ENCODE results near the gene LIN9. TPM values are rescaled to one million over a fixed set of nuclear protein-coding genes. Genes with fewer than 3 reads are reported as not detected.
A peak's percentile ranks its signal among the peaks of the same experiment; 100 is the strongest.

Gene LIN9
- total and polyA plus RNA-seq, 10 of the 15 experiments (the other 5 are each of a cell fraction or from before 2014, with no cell fraction given) = 5.9 to 13.5 (median 8.3) TPM

DNA sequence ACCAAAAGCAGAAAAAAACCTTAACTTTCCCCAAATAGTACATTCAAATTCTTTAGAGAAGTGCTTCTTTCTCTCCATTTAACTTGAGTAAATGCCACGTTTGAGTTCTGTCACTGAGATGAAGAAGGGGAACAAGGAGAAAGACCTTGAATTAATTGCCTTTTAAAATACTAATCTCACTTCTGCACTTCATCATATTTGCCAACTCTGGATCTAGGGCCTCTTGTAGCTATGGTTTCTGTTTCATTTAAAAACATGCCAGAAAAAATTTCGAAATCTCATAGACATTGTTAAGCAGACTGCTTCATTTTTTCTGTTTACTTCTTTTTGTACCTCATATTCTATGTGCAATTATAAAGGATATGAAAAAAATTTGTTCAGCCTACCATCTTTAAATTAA lies 60.9 kb downstream of the LIN9 start:
- no peak overlapping the region for H3K27ac ChIP-seq (ENCODE audit: control insufficient read depth, insufficient read depth)
- H3K9ac ChIP-seq (ENCODE audit: control insufficient read depth, insufficient read depth, low read length) = no peak overlapping the region
- no peaks in the 10 kb centered on the region for H3K4me1 ChIP-seq (ENCODE audit: control insufficient read depth, insufficient read depth, low read length)
- no peaks in the 10 kb centered on the region; a peak in 2 of 4 replicates for H3K36me3 ChIP-seq (ENCODE audit: control insufficient read depth in 2 of 2, insufficient read depth in 2 of 2, low read length in 1 of 2)
- CTCF ChIA-PET = interaction anchor here (1.0 kb wide), 1 partner anchor 10 kb away, joined by 3 read pairs; no protein-coding TSS in a partner anchor
- 2% methylated on average over 2 of the region's 2 CpGs for WGBS (ENCODE audit: insufficient coverage, insufficient replicate concordance, low lambda C conversion rate, missing lambda C conversion rate)
- no peak overlapping the region for H3K4me2 ChIP-seq (ENCODE audit: control insufficient read depth, insufficient read depth)
- H3K27me3 ChIP-seq (replicated peaks in 1 of 2; ENCODE audit: control insufficient read depth in 2 of 2, insufficient read depth in 2 of 2, low read length in 1 of 2) = no peaks in the 10 kb centered on the region
- no peak overlapping the region for H3K4me3 ChIP-seq
- intact Hi-C loops (cut with micrococcal nuclease; ENCODE audit: unreplicated experiment) (no loop called here), in situ Hi-C loops (cut with MboI) (no loop called here)
- FAIRE-seq (no peak), ATAC-seq (no peak; the same call in 2 of the 3 replicates), DNase-seq (ENCODE audit: low read depth, low spot score) (no peak)
- SMC1A ChIA-PET (ENCODE audit: uncharacterized antibody, unreplicated experiment) = no interaction called here
- TF ChIP-seq IKZF2 (IDR thresholded peaks at IDR 0.05) (no peak), SPI1 (IDR thresholded peaks at IDR 0.05; ENCODE audit: borderline replicate concordance, insufficient read depth, low read depth, low read length) (peak; percentile 6; the same call in 1 of the 2 replicates)
- no TSS peak for BruUV-seq (replicated peaks)
- H4K20me1 ChIP-seq (ENCODE audit: control insufficient read depth, insufficient read depth) = no peaks in the 10 kb centered on the region
- RAD21 ChIA-PET (ENCODE audit: unreplicated experiment) = interaction anchor here (1.1 kb wide), 1 partner anchor 85 kb away, joined by 3 read pairs; no protein-coding TSS in a partner anchor
- H3K79me2 ChIP-seq (ENCODE audit: control insufficient read depth, insufficient read depth, low read length) = no peaks in the 10 kb centered on the region
- POLR2A ChIA-PET = interaction anchor here (0.7 kb wide), 1 partner anchor 165 kb away, joined by 3 read pairs; no protein-coding TSS in a partner anchor
- H3K9me3 ChIP-seq (replicated peaks; ENCODE audit: control insufficient read depth, insufficient read depth, low read length) = no peaks in the 10 kb centered on the region
- H2AFZ ChIP-seq (ENCODE audit: control insufficient read depth, low read depth, low read length) = no peak overlapping the region

GRCh38 chr1:226239421-226239820 lies 69.5 kb downstream of the LIN9 start:
- in situ Hi-C loops (cut with MboI) (no loop called here), intact Hi-C loops (cut with micrococcal nuclease; ENCODE audit: unreplicated experiment) (no loop called here)
- POLR2A ChIA-PET = no interaction called here
- Histone ChIP-seq H3K4me2 (ENCODE audit: control insufficient read depth, insufficient read depth) (no peak overlapping the region), H3K9me3 (replicated peaks; ENCODE audit: control insufficient read depth, insufficient read depth, low read length) (no peaks in the 10 kb centered on the region), H3K4me3 (no peak overlapping the region), H3K36me3 (ENCODE audit: control insufficient read depth in 2 of 2, insufficient read depth in 2 of 2, low read length in 1 of 2) (no peaks in the 10 kb centered on the region), H3K27me3 (replicated peaks in 1 of 2; ENCODE audit: control insufficient read depth in 2 of 2, insufficient read depth in 2 of 2, low read length in 1 of 2) (no peaks in the 10 kb centered on the region), H3K27ac (ENCODE audit: control insufficient read depth, insufficient read depth) (no peak overlapping the region), H2AFZ (ENCODE audit: control insufficient read depth, low read depth, low read length) (no peak overlapping the region), H3K4me1 (ENCODE audit: control insufficient read depth, insufficient read depth, low read length) (no peaks in the 10 kb centered on the region), H3K79me2 (ENCODE audit: control insufficient read depth, insufficient read depth, low read length) (no peaks in the 10 kb centered on the region), H3K9ac (ENCODE audit: control insufficient read depth, insufficient read depth, low read length) (no peak overlapping the region), H4K20me1 (ENCODE audit: control insufficient read depth, insufficient read depth) (no peaks in the 10 kb centered on the region; the same call in 1 of the 2 replicates)
- DNase-seq (ENCODE audit: low read depth, low spot score) = no peak
- WGBS (ENCODE audit: insufficient coverage, insufficient replicate concordance, low lambda C conversion rate, missing lambda C conversion rate) = 99% methylated on average over 3 of the region's 3 CpGs
- RAD21 ChIA-PET (ENCODE audit: unreplicated experiment) = no interaction called here
- SMC1A ChIA-PET (ENCODE audit: uncharacterized antibody, unreplicated experiment) = no interaction called here
- CTCF ChIA-PET = interaction anchor here (0.7 to 1.4 kb wide), 2 partner anchors 38 to 114 kb away, joined by 4 to 5 read pairs; no protein-coding TSS in a partner anchor
- FAIRE-seq = no peak
- no peak for ATAC-seq
- TF ChIP-seq EP300 (IDR thresholded peaks at IDR 0.05; ENCODE audit: borderline replicate concordance in 1 of 2, control insufficient read depth in 1 of 2, low read depth in 2 of 2, low read length in 2 of 2) (no peak), ZSCAN29 (IDR thresholded peaks at IDR 0.05) (no peak), NR2F1 (conservative IDR thresholded peaks at IDR 0.05) (no peak), WRNIP1 (IDR thresholded peaks at IDR 0.05; ENCODE audit: borderline replicate concordance, low read depth, low read length) (no peak), SP1 (IDR thresholded peaks at IDR 0.05; ENCODE audit: low read depth, low read length) (no peak), CEBPZ (IDR thresholded peaks at IDR 0.05; ENCODE audit: low read depth, low read length) (no peak), ZNF24 (IDR thresholded peaks at IDR 0.05) (no peak), NR2C2 (IDR thresholded peaks at IDR 0.05; ENCODE audit: borderline replicate concordance, control insufficient read depth, insufficient read length, low read depth) (no peak)
- BruUV-seq (replicated peaks) = no TSS peak

Measured in GM12878 (cell line).